Measurements from ENCODE around the gene LYRM2. TPM values are rescaled to one million over a fixed set of nuclear protein-coding genes. Genes with fewer than 3 reads are reported as not detected.

LYRM2 gene
- total RNA-seq, 1 experiment from 2014 or later: 10.5 TPM

DNA sequence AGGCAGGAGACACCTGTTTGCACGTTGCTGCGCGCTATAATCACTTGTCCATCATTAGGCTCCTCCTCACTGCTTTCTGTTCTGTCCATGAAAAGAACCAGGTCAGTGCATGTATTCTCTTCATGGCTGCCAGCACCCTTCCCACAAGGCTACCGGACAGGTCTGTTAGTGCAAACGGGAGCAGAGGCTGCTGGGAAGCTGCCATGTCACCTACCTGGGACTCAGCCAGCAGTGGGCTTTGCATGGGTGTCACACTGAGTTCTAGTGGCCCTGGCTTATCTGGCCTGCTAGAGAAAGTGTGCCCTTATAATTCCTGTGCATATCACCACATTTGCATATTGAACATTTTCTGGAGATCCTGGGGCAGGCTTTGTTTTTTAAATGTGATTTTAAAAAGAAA is 24.8 kb downstream of the LYRM2 start:
- CTCF ChIA-PET: no interaction called here
- H3K36me3 ChIP-seq (ENCODE audit: low read depth, low read length): no peaks in the 10 kb centered on the region

DNA sequence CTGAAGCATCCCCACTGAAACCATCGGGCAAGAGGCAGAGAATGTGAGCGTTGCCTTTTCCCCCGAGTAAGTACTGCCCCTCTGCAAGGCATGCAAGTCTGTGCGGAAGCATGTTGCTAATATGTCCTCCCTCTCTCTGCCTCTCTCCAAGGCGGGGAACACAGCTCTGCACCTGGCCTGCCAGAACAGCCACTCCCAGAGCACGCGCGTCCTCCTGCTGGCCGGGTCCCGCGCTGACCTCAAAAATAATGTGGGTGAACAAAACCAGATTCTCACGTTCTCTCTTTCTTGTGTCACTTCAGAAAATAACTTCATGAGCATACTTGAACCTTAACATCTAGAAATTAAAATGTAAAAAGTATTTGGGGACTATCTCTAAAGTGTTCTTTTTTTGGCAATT is 26.4 kb downstream of the LYRM2 start:
- no peak for TF ChIP-seq EZH2 (IDR thresholded peaks at IDR 0.05; ENCODE audit: low read length, unreplicated experiment)
- TF ChIP-seq, protein P1, sequence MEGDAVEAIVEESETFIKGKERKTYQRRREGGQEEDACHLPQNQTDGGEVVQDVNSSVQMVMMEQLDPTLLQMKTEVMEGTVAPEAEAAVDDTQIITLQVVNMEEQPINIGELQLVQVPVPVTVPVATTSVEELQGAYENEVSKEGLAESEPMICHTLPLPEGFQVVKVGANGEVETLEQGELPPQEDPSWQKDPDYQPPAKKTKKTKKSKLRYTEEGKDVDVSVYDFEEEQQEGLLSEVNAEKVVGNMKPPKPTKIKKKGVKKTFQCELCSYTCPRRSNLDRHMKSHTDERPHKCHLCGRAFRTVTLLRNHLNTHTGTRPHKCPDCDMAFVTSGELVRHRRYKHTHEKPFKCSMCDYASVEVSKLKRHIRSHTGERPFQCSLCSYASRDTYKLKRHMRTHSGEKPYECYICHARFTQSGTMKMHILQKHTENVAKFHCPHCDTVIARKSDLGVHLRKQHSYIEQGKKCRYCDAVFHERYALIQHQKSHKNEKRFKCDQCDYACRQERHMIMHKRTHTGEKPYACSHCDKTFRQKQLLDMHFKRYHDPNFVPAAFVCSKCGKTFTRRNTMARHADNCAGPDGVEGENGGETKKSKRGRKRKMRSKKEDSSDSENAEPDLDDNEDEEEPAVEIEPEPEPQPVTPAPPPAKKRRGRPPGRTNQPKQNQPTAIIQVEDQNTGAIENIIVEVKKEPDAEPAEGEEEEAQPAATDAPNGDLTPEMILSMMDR (conservative IDR thresholded peaks at IDR 0.05; ENCODE audit: low read depth, low read length): no peak
- TF ChIP-seq EZH2phosphoT487 (IDR thresholded peaks at IDR 0.05; ENCODE audit: borderline replicate concordance, low read length): no peak
- ChIA-PET CTCF (no interaction called here), POLR2A (ENCODE audit: unreplicated experiment) (no interaction called here)
- H3K36me3 ChIP-seq (ENCODE audit: low read depth, low read length): no peaks in the 10 kb centered on the region
- no peak overlapping the region for H2AFZ ChIP-seq (ENCODE audit: low read length)
- H3K9ac ChIP-seq (ENCODE audit: low read length): no peak overlapping the region
- BruUV-seq (replicated peaks): no TSS peak
- no peaks in the 10 kb centered on the region for H3F3A ChIP-seq (ENCODE audit: low read length, unreplicated experiment)
- H3K9me2 ChIP-seq (replicated peaks; ENCODE audit: low read length): no peaks in the 10 kb centered on the region
- no peaks in the 10 kb centered on the region for H3K4me1 ChIP-seq (ENCODE audit: insufficient read depth, low read length)
- intact Hi-C loops (cut with micrococcal nuclease): no loop called here
- H3K4me2 ChIP-seq (ENCODE audit: low read length): no peak overlapping the region
- no peak for DNase-seq
- no peak overlapping the region for H3K4me3 ChIP-seq (ENCODE audit: low read length)
- H3K9me3 ChIP-seq (ENCODE audit: low read length): no peaks in the 10 kb centered on the region
- no peaks in the 10 kb centered on the region for H4K20me1 ChIP-seq (ENCODE audit: low read length)
- ATAC-seq: no peak
- H3K27me3 ChIP-seq (ENCODE audit: low read length): no peaks in the 10 kb centered on the region
- no peak overlapping the region for H3K27ac ChIP-seq (ENCODE audit: low read length)
- no peaks in the 10 kb centered on the region for H3K79me2 ChIP-seq (ENCODE audit: low read length)

More for the DNA sequence above, 24.8 kb downstream of the LYRM2 start:
- Histone ChIP-seq H3F3A (ENCODE audit: low read length, unreplicated experiment) (no peaks in the 10 kb centered on the region), H4K20me1 (ENCODE audit: low read length) (no peaks in the 10 kb centered on the region), H3K27me3 (ENCODE audit: low read length) (no peaks in the 10 kb centered on the region), H3K9me2 (replicated peaks; ENCODE audit: low read length) (no peaks in the 10 kb centered on the region), H3K4me1 (ENCODE audit: insufficient read depth, low read length) (no peaks in the 10 kb centered on the region), H2AFZ (ENCODE audit: low read length) (no peak overlapping the region), H3K4me3 (ENCODE audit: low read length) (no peak overlapping the region), H3K27ac (ENCODE audit: low read length) (no peak overlapping the region), H3K9ac (ENCODE audit: low read length) (no peak overlapping the region), H3K4me2 (ENCODE audit: low read length) (no peak overlapping the region), H3K79me2 (ENCODE audit: low read length) (no peaks in the 10 kb centered on the region), H3K9me3 (ENCODE audit: low read length) (no peaks in the 10 kb centered on the region)
- no peak for DNase-seq
- TF ChIP-seq EZH2phosphoT487 (IDR thresholded peaks at IDR 0.05; ENCODE audit: borderline replicate concordance, low read length) (no peak), EZH2 (IDR thresholded peaks at IDR 0.05; ENCODE audit: low read length, unreplicated experiment) (no peak)
- TF ChIP-seq, protein P1 (conservative IDR thresholded peaks at IDR 0.05; ENCODE audit: low read depth, low read length): no peak
- no TSS peak for BruUV-seq (replicated peaks)
- POLR2A ChIA-PET (ENCODE audit: unreplicated experiment): no interaction called here
- ATAC-seq: no peak
- intact Hi-C loops (cut with micrococcal nuclease): no loop called here

DNA sequence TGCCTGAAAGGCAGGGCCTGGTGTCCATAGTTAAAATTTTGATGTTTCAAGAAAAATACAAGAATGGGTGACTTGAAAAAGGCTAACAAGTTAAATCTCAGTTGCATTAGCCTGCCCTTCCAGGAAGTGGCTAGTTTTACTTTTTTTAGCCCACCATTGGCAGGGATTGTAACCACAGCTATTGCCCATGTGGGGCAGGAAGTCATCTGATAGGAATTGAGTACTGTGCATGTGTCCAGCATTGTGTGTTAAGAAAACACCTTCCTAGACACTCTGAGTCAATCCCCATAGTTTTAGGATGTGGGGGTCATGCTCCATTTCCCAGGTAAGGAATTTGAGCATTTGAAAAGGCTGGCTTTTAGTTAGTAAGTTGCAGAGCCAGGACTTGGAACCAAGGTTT is 26.9 kb downstream of the LYRM2 start:
- H4K20me1 ChIP-seq (ENCODE audit: low read length): no peaks in the 10 kb centered on the region
- DNase-seq: no peak
- no peaks in the 10 kb centered on the region for H3K9me2 ChIP-seq (replicated peaks; ENCODE audit: low read length)
- H3K27me3 ChIP-seq (ENCODE audit: low read length): no peaks in the 10 kb centered on the region
- H3K27ac ChIP-seq (ENCODE audit: low read length): no peak overlapping the region
- no peaks in the 10 kb centered on the region for H3K79me2 ChIP-seq (ENCODE audit: low read length)
- H3K9me3 ChIP-seq (ENCODE audit: low read length): no peaks in the 10 kb centered on the region
- no peak overlapping the region for H2AFZ ChIP-seq (ENCODE audit: low read length)
- no peak overlapping the region for H3K4me3 ChIP-seq (ENCODE audit: low read length)
- TF ChIP-seq, protein P1 (conservative IDR thresholded peaks at IDR 0.05; ENCODE audit: low read depth, low read length): no peak
- no peak for TF ChIP-seq EZH2 (IDR thresholded peaks at IDR 0.05; ENCODE audit: low read length, unreplicated experiment)
- no peak for TF ChIP-seq EZH2phosphoT487 (IDR thresholded peaks at IDR 0.05; ENCODE audit: borderline replicate concordance, low read length)
- no peak overlapping the region for H3K9ac ChIP-seq (ENCODE audit: low read length)
- POLR2A ChIA-PET (ENCODE audit: unreplicated experiment): no interaction called here
- intact Hi-C loops (cut with micrococcal nuclease): no loop called here
- no peaks in the 10 kb centered on the region for H3K36me3 ChIP-seq (ENCODE audit: low read depth, low read length)
- H3K4me1 ChIP-seq (ENCODE audit: insufficient read depth, low read length): no peaks in the 10 kb centered on the region
- CTCF ChIA-PET: no interaction called here
- no TSS peak for BruUV-seq (replicated peaks)
- no peaks in the 10 kb centered on the region for H3F3A ChIP-seq (ENCODE audit: low read length, unreplicated experiment)
- no peak for ATAC-seq
- no peak overlapping the region for H3K4me2 ChIP-seq (ENCODE audit: low read length)

Data from PC-3 (cell line).